B cell (primary cell): Measurements from ENCODE around the gene DTNA. TPM values are rescaled to one million over a fixed set of nuclear protein-coding genes. Genes with fewer than 3 reads are reported as not detected.

Experiments used
- ATAC-seq: fragments of 200-7000 bp; cut with Tn5 transposase; one replicate; pipeline ENCODE4 v1.10.0; 2021; ENCODE audit warnings: low read depth, mild to moderate bottlenecking, moderate number of reproducible peaks, moderate library complexity
- CTCF ChIA-PET: fragments of 350-600 bp; sonication (Branson Sonifier 250); formaldehyde crosslinking; loops from one replicate; lab custom pipeline; 2021; ENCODE audit warnings: antibody characterized with exemption, inconsistent platforms; lab: Charles Lee
- POLR2A ChIA-PET: fragments of 350-600 bp; sonication (Branson Sonifier 250); formaldehyde crosslinking; loops from one replicate; lab custom pipeline; 2021; ENCODE audit warnings: antibody characterized with exemption; lab: Charles Lee
- DNase-seq: peaks from one replicate; pipeline ENCODE4 v3.0.0; 2013
- H2AFZ ChIP-seq: 2 replicates; pipeline ENCODE4 v1.6.1; 2012; ENCODE audit warnings: mild to moderate bottlenecking, low read depth, low read length; ENCODE audit not compliant: insufficient read depth, poor library complexity, severe bottlenecking
- H3K27ac ChIP-seq, 2 donors: 1 replicate in 1 of 2; 2 replicates in 1 of 2; pipeline ENCODE4 v1.5.1; 2012 to 2013; ENCODE audit warnings: low read length in 2 of 2, mild to moderate bottlenecking in 2 of 2, moderate library complexity in 1 of 2
- H3K27me3 ChIP-seq, 4 experiments: fragments of 200-600 bp in 1 of 4; sonication (generic) in 1 of 4; replicated peaks in 1 of 4; 1 replicate in 2 of 4; 2 replicates in 2 of 4; pipeline versions ENCODE4 v1.6.1 to v1.7.0; 2013 to 2016; ENCODE audit warnings: low read length in 3 of 4, mild to moderate bottlenecking in 2 of 4, mixed read lengths in 1 of 4, moderate library complexity in 1 of 4; ENCODE audit not compliant: insufficient read depth in 4 of 4, control insufficient read depth in 3 of 4; ENCODE audit errors: control extremely low read depth in 1 of 4
- H3K36me3 ChIP-seq, 2 experiments: replicated peaks in 1 of 2; 1 replicate in 1 of 2; 2 replicates in 1 of 2; pipeline versions ENCODE4 v1.6.1 to v1.7.1; 2013; ENCODE audit warnings: low read length in 1 of 2; ENCODE audit not compliant: insufficient read depth in 2 of 2, control insufficient read depth in 1 of 2; ENCODE audit errors: control extremely low read depth in 1 of 2, extremely low read depth in 1 of 2
- H3K4me1 ChIP-seq, 2 donors: fragments of 200-600 bp in 1 of 2; sonication (generic) in 1 of 2; 1 replicate in 1 of 2; 2 replicates in 1 of 2; pipeline versions ENCODE4 v1.5.1 to v1.6.1; 2013 to 2017; ENCODE audit warnings: low read length in 2 of 2; ENCODE audit not compliant: control insufficient read depth in 2 of 2, insufficient read depth in 2 of 2
- H3K4me2 ChIP-seq: replicated peaks from 2 replicates; pipeline ENCODE3; 2012; ENCODE audit warnings: mild to moderate bottlenecking, low read depth, low read length; ENCODE audit not compliant: poor library complexity, severe bottlenecking
- H3K4me3 ChIP-seq, 5 experiments: fragments of 200-600 bp in 1 of 5; sonication (generic) in 1 of 5; 1 replicate in 3 of 5; 2 replicates in 2 of 5; pipeline versions ENCODE4 v1.5.1 to v1.7.0; 2011 to 2016; ENCODE audit warnings: low read length in 4 of 5, mild to moderate bottlenecking in 4 of 5, low read depth in 2 of 5, control low read depth in 1 of 5, moderate library complexity in 1 of 5; ENCODE audit not compliant: insufficient read depth in 1 of 5; ENCODE audit errors: control extremely low read depth in 1 of 5, extremely low read depth in 1 of 5
- H3K79me2 ChIP-seq: fragments of 200-600 bp; sonication (generic); one replicate; pipeline ENCODE4 v1.6.0; 2016; ENCODE audit warnings: low read length; ENCODE audit not compliant: control insufficient read depth, insufficient read depth
- H3K9ac ChIP-seq: fragments of 200-600 bp; sonication (generic); 2 replicates; pipeline ENCODE4 v1.6.1; 2017; ENCODE audit warnings: mild to moderate bottlenecking, low read length, moderate library complexity
- H3K9me3 ChIP-seq, 3 donors: one replicate each; pipeline versions ENCODE4 v1.6.1 to v1.7.1; 2013; ENCODE audit warnings: low read length in 2 of 3; ENCODE audit not compliant: control insufficient read depth in 2 of 3, insufficient read depth in 1 of 3; ENCODE audit errors: control extremely low read depth in 1 of 3
- H4K20me1 ChIP-seq: 2 replicates; pipeline ENCODE4 v1.6.0; 2012; ENCODE audit warnings: mild to moderate bottlenecking, low read length; ENCODE audit not compliant: insufficient read depth, control insufficient read depth, poor library complexity, severe bottlenecking
- H3K27ac Mint-ChIP-seq: one replicate; pipeline ENCODE4 v1.8.0; 2021; ENCODE audit warnings: mixed read lengths
- H3K27me3 Mint-ChIP-seq: one replicate; pipeline ENCODE4 v1.8.0; 2021; ENCODE audit warnings: mixed read lengths
- H3K4me1 Mint-ChIP-seq: one replicate; pipeline ENCODE4 v1.8.0; 2021; ENCODE audit warnings: mixed read lengths
- H3K4me3 Mint-ChIP-seq: one replicate; pipeline ENCODE4 v1.8.0; 2021; ENCODE audit warnings: mixed read lengths
- H3K9me3 Mint-ChIP-seq: one replicate; pipeline ENCODE4 v1.8.0; 2022; ENCODE audit warnings: mixed read lengths; ENCODE audit not compliant: insufficient read depth
- EZH2 ChIP-seq: IDR thresholded peaks from 2 replicates; pipeline ENCODE4 v1.6.1; 2012; ENCODE audit warnings: borderline replicate concordance, low read depth, mild to moderate bottlenecking, moderate library complexity, low read length; ENCODE audit not compliant: insufficient read depth, poor library complexity, severe bottlenecking
- WGBS: methylation state at CpG from one replicate; pipeline ENCODE4 v1.1.5; 2013; ENCODE audit warnings: missing lambda C conversion rate; ENCODE audit not compliant: insufficient coverage; 5-methylcytosine and 5-hydroxymethylcytosine counted together
- intact Hi-C: fragments of 100-400 bp; cut with micrococcal nuclease; formaldehyde crosslinking; loops from one replicate; pipeline ENCODE4 v1.10.0; 2022
- polyA plus RNA-seq: library from polyadenylated mRNA; depleted of rRNA; stranded (reverse); fragments of >200 nt; gene quantifications from 2 replicates; pipeline ENCODE4 v1.2.3, GENCODE V29; 2012
- total RNA-seq, 2 donors: library from RNA; stranded (reverse); fragments of 120-200 nt in 1 of 2; gene quantifications; 1 replicate in 1 of 2; 2 replicates in 1 of 2; pipeline versions ENCODE4 v1.2.3 to v1.2.4, GENCODE V29; 2013 to 2022
- TF ChIP-seq, protein P1 (sequence below): fragments of 200-600 bp; IDR thresholded peaks from one replicate; pipeline ENCODE4 v1.8.0; 2022; ENCODE audit warnings: antibody characterized with exemption, mild to moderate bottlenecking

Gene DTNA
- total and polyA plus RNA-seq, 2 donors (not counting 1 experiment from before 2014, with no cell fraction given), result not detected

DNA sequence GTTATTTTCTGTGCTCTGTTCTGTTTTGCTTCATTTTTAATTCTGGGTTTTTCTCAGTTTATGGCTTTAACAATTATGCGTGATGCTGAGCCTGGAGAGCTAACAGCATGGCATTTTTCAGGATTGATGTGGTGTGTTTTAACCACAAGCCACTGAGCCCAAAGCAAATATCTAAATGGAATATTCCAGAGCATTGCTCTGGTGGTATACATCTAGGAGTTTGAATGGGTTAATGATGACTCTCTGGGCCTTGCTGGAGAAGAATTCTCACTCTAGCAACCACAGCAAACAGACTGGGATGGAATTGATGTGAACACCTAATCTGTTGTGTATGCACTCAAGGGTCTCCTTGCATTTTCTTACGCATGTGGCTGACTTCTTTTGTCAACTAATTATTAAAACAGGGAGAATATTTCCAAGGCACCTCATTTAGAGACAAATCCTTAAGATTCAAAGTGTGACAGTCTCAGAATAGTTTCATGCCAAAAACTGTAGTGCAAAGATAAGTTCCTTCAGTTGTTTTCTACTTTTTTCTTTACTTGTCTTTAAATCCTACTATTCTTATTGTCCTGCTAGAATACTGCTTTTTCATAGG is 164.0 kb downstream of the DTNA start:
- Histone ChIP-seq H3K9me3 (no peaks in the 10 kb centered on the region), H2AFZ (no peak overlapping the region), H3K27ac (no peak overlapping the region), H3K4me2 (no peak overlapping the region), H3K27me3 (no peaks in the 10 kb centered on the region), H3K4me3 (no peak overlapping the region), H4K20me1 (no peaks in the 10 kb centered on the region), H3K4me1 (no peaks in the 10 kb centered on the region), H3K79me2 (no peaks in the 10 kb centered on the region), H3K36me3 (no peaks in the 10 kb centered on the region), H3K9ac (no peak overlapping the region)
- intact Hi-C loops, result no loop called here
- ATAC-seq, result no peak
- TF ChIP-seq EZH2, result no peak
- TF ChIP-seq, protein P1, sequence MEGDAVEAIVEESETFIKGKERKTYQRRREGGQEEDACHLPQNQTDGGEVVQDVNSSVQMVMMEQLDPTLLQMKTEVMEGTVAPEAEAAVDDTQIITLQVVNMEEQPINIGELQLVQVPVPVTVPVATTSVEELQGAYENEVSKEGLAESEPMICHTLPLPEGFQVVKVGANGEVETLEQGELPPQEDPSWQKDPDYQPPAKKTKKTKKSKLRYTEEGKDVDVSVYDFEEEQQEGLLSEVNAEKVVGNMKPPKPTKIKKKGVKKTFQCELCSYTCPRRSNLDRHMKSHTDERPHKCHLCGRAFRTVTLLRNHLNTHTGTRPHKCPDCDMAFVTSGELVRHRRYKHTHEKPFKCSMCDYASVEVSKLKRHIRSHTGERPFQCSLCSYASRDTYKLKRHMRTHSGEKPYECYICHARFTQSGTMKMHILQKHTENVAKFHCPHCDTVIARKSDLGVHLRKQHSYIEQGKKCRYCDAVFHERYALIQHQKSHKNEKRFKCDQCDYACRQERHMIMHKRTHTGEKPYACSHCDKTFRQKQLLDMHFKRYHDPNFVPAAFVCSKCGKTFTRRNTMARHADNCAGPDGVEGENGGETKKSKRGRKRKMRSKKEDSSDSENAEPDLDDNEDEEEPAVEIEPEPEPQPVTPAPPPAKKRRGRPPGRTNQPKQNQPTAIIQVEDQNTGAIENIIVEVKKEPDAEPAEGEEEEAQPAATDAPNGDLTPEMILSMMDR, result no peak
- Mint-ChIP-seq H3K9me3 (no peaks in the 10 kb centered on the region), H3K27me3 (peaks cover 6% of the 10 kb centered on the region), H3K4me3 (no peak overlapping the region), H3K4me1 (no peaks in the 10 kb centered on the region), H3K27ac (no peak overlapping the region)
- POLR2A ChIA-PET, result no interaction called here
- no CpG with 5 or more reads among the region's 2 CpGs for WGBS
- no peak for DNase-seq
- CTCF ChIA-PET, result no interaction called here

GRCh38 chr18:34875150-34875549 is 165.1 kb downstream of the DTNA start:
- Mint-ChIP-seq H3K4me1 (no peaks in the 10 kb centered on the region), H3K9me3 (no peaks in the 10 kb centered on the region), H3K27ac (no peak overlapping the region), H3K4me3 (no peak overlapping the region), H3K27me3 (peaks cover 6% of the 10 kb centered on the region)
- Histone ChIP-seq H2AFZ (no peak overlapping the region), H3K27me3 (no peaks in the 10 kb centered on the region), H3K36me3 (no peaks in the 10 kb centered on the region), H3K27ac (no peak overlapping the region), H3K9ac (no peak overlapping the region), H3K4me1 (no peaks in the 10 kb centered on the region), H3K79me2 (no peaks in the 10 kb centered on the region), H4K20me1 (no peaks in the 10 kb centered on the region), H3K4me3 (no peak overlapping the region), H3K4me2 (no peak overlapping the region), H3K9me3 (no peaks in the 10 kb centered on the region)
- intact Hi-C loops, result no loop called here
- ChIA-PET CTCF (no interaction called here), POLR2A (no interaction called here)
- TF ChIP-seq, protein P1, result no peak
- no peak for TF ChIP-seq EZH2
- WGBS, result 86% methylated on average over 1 of the region's 7 CpGs
- ATAC-seq, result no peak
- no peak for DNase-seq
